Chondrocyte (in vitro differentiated cells): ENCODE results near the gene OCA2. TPM values are rescaled to one million over a fixed set of nuclear protein-coding genes. Genes with fewer than 3 reads are reported as not detected.

Experiments used
- DNase-seq: peaks from one replicate; pipeline ENCODE4 v3.0.0; 2021; ENCODE audit warnings: mixed read lengths, low spot score
- H3K27ac Mint-ChIP-seq: one replicate; pipeline ENCODE4 v1.8.0; 2021; ENCODE audit warnings: mild to moderate bottlenecking, moderate library complexity, mixed read lengths; ENCODE audit not compliant: unreplicated experiment
- H3K27me3 Mint-ChIP-seq: 2 replicates; pipeline ENCODE4 v1.8.0; 2021; ENCODE audit warnings: low read depth, mixed read lengths
- H3K36me3 Mint-ChIP-seq: 2 replicates; pipeline ENCODE4 v1.8.0; 2021; ENCODE audit warnings: low read depth, mixed read lengths
- H3K4me1 Mint-ChIP-seq: 2 replicates; pipeline ENCODE4 v1.8.0; 2021; ENCODE audit warnings: low read depth, mild to moderate bottlenecking, mixed read lengths
- H3K4me3 Mint-ChIP-seq: one replicate; pipeline ENCODE4 v1.8.0; 2021; ENCODE audit warnings: mild to moderate bottlenecking, moderate library complexity, mixed read lengths; ENCODE audit not compliant: unreplicated experiment
- H3K9me3 Mint-ChIP-seq: 2 replicates; pipeline ENCODE4 v1.8.0; 2021; ENCODE audit warnings: low read depth, mixed read lengths
- CTCF ChIP-seq: fragments of 200-600 bp; sonication (generic); IDR thresholded peaks from 2 replicates; pipeline ENCODE4 v1.5.0; 2021; ENCODE audit warnings: antibody characterized with exemption, mild to moderate bottlenecking, moderate library complexity
- total RNA-seq: library from RNA; stranded (reverse); gene quantifications from 3 replicates; pipeline ENCODE4 v1.2.1, GENCODE V29; 2021

The OCA2 gene
- total RNA-seq, 1 donor from 2014 or later, result 0.75 TPM

- DNase-seq, result peak; percentile 79
- no peak overlapping the region for H3K4me3 Mint-ChIP-seq
- peaks cover 31% of the 10 kb centered on the region for H3K36me3 Mint-ChIP-seq
- no peak for TF ChIP-seq CTCF
- peaks cover 9% of the 10 kb centered on the region for H3K4me1 Mint-ChIP-seq
- no peak overlapping the region for H3K27ac Mint-ChIP-seq
- no peaks in the 10 kb centered on the region for H3K27me3 Mint-ChIP-seq
- H3K9me3 Mint-ChIP-seq, result no peaks in the 10 kb centered on the region
Measured at GRCh38 chr15:28113394-28114113, 14.4 kb upstream of the OCA2 start.

DNA sequence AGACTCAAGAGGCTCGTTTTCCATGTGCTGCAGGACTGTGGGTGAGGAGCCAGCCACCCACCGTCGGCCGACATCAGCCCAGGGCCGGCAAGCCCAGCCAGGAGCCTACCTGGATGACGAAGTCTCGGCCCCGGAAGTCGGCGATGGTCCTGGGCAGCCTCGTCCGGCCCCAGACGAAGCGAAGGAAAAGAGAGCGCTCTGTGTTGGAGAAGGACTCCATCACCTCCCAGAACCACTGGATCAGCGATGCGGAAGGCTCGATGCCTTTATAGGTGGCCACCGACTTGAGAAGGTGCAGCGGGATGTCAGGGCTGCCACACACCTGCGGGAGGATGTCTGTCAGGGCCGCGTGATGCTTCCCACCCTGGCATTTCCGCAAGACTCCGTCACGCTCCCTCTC is 13.8 kb upstream of the OCA2 start:
- Mint-ChIP-seq H3K27ac (no peak overlapping the region), H3K36me3 (peaks cover 31% of the 10 kb centered on the region), H3K9me3 (no peaks in the 10 kb centered on the region), H3K4me3 (no peak overlapping the region), H3K27me3 (no peaks in the 10 kb centered on the region), H3K4me1 (peaks cover 9% of the 10 kb centered on the region)
- DNase-seq, result peak; percentile 85
- no peak for TF ChIP-seq CTCF

- H3K4me3 Mint-ChIP-seq, result no peak overlapping the region
- no peaks in the 10 kb centered on the region for H3K9me3 Mint-ChIP-seq
- TF ChIP-seq CTCF, result no peak
- H3K36me3 Mint-ChIP-seq, result peaks cover 28% of the 10 kb centered on the region
- H3K27ac Mint-ChIP-seq, result no peak overlapping the region
- H3K27me3 Mint-ChIP-seq, result no peaks in the 10 kb centered on the region
- no peak for DNase-seq
- H3K4me1 Mint-ChIP-seq, result peaks cover 10% of the 10 kb centered on the region
Measured at GRCh38 chr15:28112101-28112760, 13.1 kb upstream of the OCA2 start.

DNA sequence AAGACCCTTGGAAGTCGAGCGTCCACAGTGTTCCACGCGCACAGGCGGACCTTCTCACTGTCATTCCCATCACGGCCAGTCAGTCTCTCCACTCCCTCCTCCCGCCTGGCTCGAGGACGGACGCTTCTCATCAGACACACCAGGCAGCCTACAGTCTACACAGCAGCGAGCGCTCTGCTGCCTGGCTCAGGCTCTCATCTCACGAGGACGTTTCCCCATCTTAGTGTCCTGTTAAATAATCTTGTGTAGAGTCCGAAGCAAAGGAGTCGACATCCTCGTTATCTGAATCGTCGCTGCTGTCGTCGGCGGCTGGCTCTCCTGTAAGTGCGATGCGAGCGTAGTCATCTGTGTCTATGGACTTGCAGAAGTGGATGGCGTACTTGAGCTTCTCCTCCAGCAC is 12.4 kb upstream of the OCA2 start:
- H3K4me3 Mint-ChIP-seq, result no peak overlapping the region
- no peak for TF ChIP-seq CTCF
- H3K36me3 Mint-ChIP-seq, result peaks cover 27% of the 10 kb centered on the region
- H3K27me3 Mint-ChIP-seq, result no peaks in the 10 kb centered on the region
- H3K4me1 Mint-ChIP-seq, result peaks cover 13% of the 10 kb centered on the region
- H3K27ac Mint-ChIP-seq, result peak overlapping the region; percentile 10
- DNase-seq, result no peak
- H3K9me3 Mint-ChIP-seq, result no peaks in the 10 kb centered on the region

- H3K4me1 Mint-ChIP-seq, result peaks cover 16% of the 10 kb centered on the region
- DNase-seq, result no peak
- H3K27me3 Mint-ChIP-seq, result no peaks in the 10 kb centered on the region
- no peak overlapping the region for H3K27ac Mint-ChIP-seq
- H3K36me3 Mint-ChIP-seq, result peaks cover 22% of the 10 kb centered on the region
- no peak overlapping the region for H3K4me3 Mint-ChIP-seq
- TF ChIP-seq CTCF, result no peak
- no peaks in the 10 kb centered on the region for H3K9me3 Mint-ChIP-seq
Measured at GRCh38 chr15:28110481-28110881, 11.4 kb upstream of the OCA2 start.
